ENCODE data around the gene TBXAS1.
A peak's percentile ranks its signal among the peaks of the same experiment; 100 is the strongest.

The TBXAS1 gene

GRCh38 chr7:139982927-139983920 lies 154.2 kb downstream of the TBXAS1 start:
- DNase-seq, result no peak
- no peak for ATAC-seq

DNA sequence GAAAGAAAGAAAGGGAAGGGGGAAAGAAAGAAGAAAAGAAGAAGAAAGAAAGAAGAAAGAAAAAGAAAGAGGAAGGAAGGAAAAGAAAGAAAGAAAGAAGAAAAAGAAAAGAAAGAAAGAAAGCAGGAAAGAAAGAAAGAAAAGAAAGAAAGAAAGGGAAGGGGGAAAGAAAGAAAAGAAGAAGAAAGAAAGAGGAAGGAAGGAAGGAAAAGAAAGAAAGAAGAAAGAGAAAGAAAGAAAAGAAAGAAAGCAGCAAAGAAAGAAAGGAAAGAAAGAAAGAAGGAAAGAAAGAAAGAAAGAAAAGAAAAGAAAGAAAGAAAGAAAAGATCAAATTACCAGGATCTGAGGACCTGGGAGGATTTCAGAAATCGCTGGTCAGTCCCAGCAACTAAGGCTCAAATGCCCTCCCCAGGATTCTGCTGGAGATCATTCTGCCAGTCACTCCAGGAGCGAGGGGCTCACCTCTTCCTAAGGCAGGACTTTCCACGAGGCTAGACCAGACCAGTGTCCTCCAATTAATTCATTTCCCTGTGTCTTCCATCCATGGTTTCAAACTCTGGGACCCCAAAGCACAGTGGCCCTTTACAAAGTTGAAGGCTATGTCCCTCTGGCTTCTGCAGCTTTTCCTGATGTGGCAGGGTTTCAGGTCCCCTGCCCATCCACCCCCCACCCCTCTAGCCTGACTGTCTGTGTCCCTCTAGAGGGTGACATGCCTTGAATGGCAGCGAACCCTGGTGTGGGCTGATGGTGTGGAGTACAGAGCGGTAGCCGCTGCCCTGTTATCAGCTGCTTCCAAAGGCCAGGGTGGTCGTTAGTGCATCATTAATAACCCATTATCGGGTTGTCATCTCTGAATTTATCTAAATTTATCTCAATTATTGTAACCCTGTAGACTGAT lies 155.8 kb downstream of the TBXAS1 start:
- no peak for ATAC-seq
- DNase-seq, result no peak

DNA sequence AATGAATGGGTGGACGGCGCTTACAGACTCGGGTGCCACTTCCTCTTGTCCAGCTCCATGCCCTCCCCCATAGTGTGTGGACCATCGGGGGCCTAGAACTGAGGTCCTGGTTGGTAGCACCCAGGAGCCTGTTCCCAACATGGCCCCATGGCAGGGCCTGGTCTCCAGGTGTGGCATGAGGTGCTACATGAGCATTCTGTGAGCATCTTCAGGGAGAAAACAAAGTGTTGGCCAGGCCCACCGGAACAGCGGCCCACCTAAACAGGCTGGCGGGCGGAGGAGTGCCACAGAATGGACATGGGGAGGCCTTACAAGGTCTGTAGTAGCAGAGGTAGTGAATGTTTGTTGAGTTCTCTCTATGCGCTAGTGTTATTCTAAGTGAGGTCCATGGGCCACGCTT lies 156.7 kb downstream of the TBXAS1 start:
- DNase-seq, result no peak
- no peak for ATAC-seq

DNA sequence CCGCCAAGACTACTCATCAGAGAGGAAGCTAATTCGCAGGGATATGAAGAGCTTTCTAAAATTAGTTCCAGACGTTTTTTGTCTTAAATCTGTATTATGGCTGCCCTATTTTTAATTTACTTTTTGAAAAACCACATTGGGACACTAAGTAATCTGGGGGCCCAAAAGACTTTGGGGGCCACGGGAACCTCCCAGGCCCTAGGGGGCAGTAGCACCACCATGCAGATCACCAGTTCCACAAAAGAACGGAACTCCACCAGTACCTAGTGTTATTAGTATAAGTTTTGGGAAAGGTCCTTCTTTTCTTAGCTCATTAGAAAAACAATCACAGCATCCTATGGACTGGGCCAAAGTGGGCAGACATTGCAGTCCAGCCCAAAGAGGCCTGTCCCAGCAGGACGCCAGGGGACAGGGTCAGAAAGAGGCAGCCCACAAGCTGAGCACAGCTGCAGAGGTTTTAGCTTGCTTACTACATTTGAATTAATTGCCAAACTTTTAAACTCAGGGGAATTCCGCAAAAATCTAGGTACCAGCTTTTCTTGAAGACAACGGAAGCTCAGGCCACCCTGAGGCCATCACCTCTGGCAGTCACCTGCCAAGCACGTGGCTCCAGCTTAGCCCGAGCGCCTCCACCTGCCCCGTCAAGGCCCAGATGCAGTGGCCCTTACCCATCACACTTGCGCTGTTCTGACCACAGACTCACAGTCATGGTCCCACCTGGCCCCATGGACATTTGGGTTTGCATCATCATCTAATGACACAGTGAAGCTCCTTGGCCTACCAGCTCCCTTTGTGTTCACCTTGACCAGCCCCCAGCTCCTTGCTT lies 158.8 kb downstream of the TBXAS1 start:
- DNase-seq (no peak), ATAC-seq (no peak)

GRCh38 chr7:139989366-139990141 lies 160.5 kb downstream of the TBXAS1 start:
- ATAC-seq (no peak), DNase-seq (no peak)

DNA sequence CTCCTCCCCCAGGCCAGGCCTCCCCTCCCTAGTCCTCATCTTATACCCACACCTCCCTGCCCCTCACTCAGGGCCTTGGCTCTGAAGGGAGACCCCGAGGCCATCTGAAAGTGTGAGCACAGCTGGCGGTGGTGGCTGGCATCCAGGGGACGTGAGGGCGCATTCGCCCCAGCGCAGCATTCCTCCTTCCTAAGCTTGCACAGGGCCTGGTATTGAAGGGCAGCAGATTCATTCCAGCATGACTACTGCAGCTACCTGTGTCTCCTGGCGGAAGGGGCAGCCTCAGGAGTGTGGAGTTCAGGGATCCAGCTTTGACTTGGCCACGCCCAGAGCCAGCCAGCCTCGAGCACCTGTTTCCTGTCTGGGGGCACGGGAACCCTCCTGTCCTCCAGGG lies 161.1 kb downstream of the TBXAS1 start:
- ATAC-seq (no peak), DNase-seq (no peak)

DNA sequence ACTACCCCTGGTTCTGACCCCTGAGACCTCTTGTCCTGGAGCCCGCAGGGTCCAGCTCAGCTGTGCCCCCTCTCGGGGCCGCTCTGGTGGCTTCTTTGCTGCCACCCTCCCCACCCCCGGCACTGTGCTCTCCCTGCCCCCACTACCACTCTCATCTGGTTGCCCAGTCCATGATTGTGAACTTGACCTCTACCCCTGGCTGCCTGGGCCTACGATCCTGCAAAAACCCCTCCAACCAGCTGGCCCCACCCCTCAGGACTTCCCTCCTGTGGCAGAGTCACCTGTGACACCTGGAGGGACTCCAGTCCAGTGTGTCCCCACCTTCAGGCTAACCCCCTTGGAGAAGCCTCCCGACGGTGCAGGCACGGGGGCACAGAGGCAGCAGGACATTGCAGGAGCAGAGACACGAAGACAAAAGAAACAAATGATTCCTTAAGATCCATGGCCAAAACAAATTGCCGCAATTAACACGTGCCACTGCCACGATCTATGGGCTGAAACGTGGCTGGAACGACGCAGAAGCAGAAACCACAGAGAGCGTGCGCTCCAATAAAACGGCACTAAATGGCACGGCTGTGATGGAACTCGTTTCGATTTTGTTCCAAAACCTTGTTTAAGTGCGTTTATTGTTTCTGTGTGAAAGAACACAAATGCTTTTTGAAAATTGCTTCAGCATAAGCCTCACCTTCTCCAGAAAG lies 161.7 kb downstream of the TBXAS1 start:
- DNase-seq (no peak), ATAC-seq (no peak)

- no peak for DNase-seq
- ATAC-seq, result no peak
Observed at GRCh38 chr7:139991269-139991666, 162.2 kb downstream of the TBXAS1 start.

DNA sequence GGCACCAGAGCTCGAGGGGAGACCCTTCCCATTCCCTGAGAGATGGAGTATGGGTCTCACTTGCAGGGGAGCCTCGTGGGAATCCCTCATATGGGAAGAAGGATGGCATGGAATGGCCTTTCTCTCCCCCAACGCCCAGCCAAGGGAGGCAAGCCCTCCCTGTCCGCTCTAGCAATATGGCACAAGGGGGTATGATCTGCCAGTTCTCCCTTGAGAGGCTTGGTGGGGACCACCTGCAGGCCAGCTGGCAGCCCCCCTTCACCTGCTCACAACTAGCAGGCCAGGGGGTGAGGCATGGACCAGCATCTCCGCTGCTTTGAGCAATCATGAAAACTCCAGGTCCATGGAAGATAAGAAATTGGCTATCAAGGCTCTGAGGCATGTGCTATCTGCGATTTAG lies 162.8 kb downstream of the TBXAS1 start:
- no peak for DNase-seq
- no peak for ATAC-seq

- DNase-seq (no peak), ATAC-seq (no peak)
Observed at GRCh38 chr7:139992353-139993044, 163.4 kb downstream of the TBXAS1 start.

- ATAC-seq, result no peak
- no peak for DNase-seq
Observed at GRCh38 chr7:139993169-139993568, 164.1 kb downstream of the TBXAS1 start.

DNA sequence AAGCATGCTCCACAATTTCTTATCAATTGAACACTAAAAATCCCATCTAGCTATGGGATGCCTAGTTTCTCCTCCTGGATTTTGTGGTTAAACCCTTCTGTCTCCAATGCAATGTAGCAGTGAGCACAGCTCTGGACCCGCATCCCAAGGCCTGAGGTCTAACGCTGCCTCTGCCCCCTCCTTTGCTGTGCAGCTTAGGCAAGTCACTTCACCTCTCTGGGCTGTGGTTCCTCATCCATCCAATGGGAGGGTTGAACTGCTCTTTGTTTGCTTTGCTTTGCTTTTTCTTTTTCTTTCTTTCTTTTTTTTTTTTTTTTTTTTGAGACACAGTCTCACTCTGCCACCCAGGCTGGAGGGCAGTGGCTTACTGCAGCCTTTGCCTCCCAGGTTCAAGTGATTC lies 164.5 kb downstream of the TBXAS1 start:
- DNase-seq (no peak), ATAC-seq (no peak)

- DNase-seq, result no peak
- ATAC-seq, result no peak
Observed at GRCh38 chr7:139994356-139994755, 165.3 kb downstream of the TBXAS1 start.

DNA sequence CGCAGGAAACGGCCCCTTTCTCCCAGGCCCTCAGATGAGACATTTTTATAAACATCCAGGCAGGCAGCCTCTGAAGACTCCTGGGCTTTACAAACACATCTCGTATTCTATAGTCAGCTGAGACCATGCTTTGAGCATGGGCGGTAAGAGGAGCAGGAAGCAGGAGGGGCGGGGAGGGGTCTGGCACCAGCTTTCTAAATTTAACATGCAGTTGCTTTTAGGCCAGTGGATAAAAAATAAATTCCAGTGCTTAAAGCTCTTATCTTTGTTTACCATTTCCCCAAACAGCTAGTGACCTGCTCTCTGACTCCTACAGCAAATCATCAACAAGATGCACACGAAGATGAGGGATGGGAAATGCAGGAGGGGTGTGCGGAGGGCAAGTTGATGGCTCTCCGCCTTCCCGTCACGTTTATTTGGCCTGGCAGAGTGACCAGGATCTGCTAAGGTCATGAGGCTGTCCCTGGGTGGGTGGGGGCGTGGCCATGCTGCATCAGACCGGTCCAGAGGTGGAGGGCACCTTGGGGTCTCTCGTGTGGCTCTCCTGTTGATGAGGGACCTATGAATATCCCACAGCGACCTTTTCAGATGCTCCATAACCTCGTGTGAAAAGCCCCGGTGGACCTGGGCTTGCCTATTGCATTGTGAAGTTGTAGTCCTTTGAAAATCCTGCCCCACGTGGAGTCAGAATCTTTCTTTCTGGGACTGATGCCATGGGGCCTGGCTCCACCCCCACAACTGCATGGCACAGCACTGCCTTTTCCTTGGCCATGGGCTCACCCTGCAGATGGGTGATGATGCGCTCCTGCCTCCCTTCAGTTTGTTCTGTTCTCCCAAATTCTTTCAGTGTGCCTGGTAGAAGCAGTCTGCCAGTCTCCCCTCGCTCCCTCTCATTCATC lies 166.2 kb downstream of the TBXAS1 start:
- DNase-seq, result no peak
- ATAC-seq, result no peak

DNA sequence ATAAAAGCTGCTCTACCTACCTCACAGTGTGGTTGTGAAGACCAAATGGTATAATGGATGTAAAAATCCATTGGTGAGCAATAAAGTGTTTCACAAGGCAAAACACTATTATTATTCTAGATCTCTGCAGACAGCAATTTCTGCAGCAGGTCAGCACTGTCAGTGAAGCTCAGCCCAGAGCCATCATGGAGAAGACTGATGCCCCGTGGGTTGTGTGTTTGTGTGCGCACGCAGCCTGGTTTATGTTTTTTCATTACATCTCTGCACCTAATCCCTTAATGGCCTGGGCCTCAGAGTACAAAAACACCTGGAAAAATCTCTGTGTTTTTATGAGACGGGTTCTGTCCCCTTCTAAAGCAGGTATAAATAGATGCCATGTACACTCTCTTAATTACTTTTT lies 169.5 kb downstream of the TBXAS1 start:
- no peak for ATAC-seq
- no peak for DNase-seq

DNA sequence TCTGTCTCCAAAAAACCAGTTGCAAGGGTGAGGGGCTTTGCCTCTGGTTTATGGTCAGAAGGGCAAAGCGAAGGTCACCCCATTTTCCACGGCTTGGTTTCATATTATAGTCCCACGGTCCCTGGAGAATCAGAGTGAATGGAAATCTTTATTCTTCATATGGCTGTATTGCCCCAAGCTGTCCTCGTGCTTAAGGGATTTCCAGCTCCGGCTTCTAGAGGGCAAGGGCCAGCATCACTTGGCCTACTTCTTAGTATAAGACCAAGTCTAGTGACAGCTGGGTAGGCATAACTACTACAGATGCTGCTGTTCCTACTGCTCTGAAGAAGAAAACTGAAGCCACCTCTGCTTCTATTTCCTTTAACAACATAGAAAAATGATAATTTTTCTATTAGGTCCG lies 170.5 kb downstream of the TBXAS1 start:
- ATAC-seq (no peak), DNase-seq (no peak)

DNA sequence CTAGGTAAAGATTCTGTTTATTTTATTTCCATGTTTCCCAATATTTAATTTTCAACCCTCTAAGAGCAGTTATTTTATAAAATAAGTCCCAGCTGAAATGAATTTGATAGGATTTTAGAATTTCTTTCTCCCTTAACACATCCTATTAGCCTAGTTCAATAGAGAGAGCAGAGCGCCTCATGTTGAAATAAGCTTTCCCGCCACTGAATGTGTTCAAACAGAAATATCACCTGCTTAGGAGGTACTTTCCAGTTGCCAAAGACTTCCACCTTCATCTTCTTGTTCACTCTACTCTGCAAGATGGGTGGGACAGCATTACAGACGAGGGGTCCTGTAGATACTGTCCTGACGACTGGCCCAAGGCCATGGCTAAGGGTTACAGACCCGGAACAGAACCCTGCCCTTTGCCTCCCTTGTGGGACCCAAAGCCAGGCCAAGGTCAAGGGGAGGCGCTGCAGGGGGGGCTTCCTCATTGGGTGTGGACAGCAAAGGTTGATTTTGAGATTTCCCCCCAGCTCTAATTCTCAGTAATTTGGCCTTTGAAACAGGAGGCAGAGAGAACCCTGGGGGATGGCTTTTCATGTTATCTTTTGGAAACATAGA lies 171.7 kb downstream of the TBXAS1 start:
- ATAC-seq, result no peak
- DNase-seq, result no peak

DNA sequence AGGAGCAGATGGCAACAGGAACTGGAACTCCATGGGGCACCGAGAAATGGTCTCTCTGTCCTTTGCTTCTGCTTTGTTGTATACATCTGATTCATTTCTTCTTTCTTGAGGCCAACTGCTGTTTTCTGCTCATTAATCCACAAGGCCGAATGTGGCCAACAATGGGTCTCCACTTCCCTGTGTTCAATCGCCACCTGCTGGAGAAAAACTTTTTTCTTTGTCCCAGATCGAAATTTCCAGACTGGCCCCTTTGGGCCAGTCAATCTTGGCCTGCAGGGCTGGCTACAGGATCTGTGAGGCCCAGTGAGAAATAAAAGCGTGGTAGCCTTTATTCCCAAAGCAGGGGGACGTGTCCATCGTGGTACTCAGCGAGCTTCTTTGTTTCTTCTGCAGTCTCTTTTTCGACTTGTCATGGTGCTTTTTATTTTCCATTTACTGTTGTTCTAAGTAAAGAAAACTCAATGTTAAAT lies 174.9 kb downstream of the TBXAS1 start:
- DNase-seq (peak; percentile 20), ATAC-seq (no peak)

Measured in stimulated activated naive CD8-positive, alpha-beta T cell treated with anti-CD3 and anti-CD28 coated beads, Interleukin-15, Interleukin-2, amounts not matched to agents 100 U/mL and 50 U/mL, for 24 hours (primary cell).